AG04449 (cell line): ENCODE data around the gene RAC3.

Source experiments
- CTCF ChIA-PET: fragments of 350-600 bp; formaldehyde crosslinking; extraction: SDS; loops from one replicate; lab custom pipeline; 2021; ENCODE audit warnings: antibody characterized with exemption; lab: Yijun Ruan, JAX
- POLR2A ChIA-PET: fragments of 400-600, 350-600 bp; formaldehyde crosslinking; extraction: SDS; loops from one replicate; lab custom pipeline; 2020; ENCODE audit warnings: antibody characterized with exemption, inconsistent platforms; lab: Yijun Ruan, JAX
- DNase-seq: peaks from one replicate; pipeline ENCODE4 v3.0.0-alpha.2; 2010; ENCODE audit warnings: low read depth, low spot score
- H3K4me3 ChIP-seq: 2 replicates; pipeline ENCODE4 v1.5.1; 2011; ENCODE audit warnings: low read depth, mild to moderate bottlenecking, control low read depth, low read length
- CTCF ChIP-seq: IDR thresholded peaks from one replicate; pipeline ENCODE4 v1.5.1; 2011; ENCODE audit warnings: mild to moderate bottlenecking, moderate library complexity, low read length, control low read depth, inconsistent platforms; ENCODE audit not compliant: insufficient read depth; ENCODE audit errors: missing control alignments

RAC3 gene

GRCh38 chr17:82058855-82059249 is 27.4 kb downstream of the RAC3 start:
- no peak for TF ChIP-seq CTCF
- DNase-seq, result no peak
- CTCF ChIA-PET, result no interaction called here
- H3K4me3 ChIP-seq, result no peak overlapping the region
- POLR2A ChIA-PET, result interaction anchor here (1.3 to 1.5 kb wide), 3 partner anchors 9 to 39 kb away, joined by 4 to 7 read pairs (median 4); partner anchors contain the start of genes DCXR and FASN

- ChIA-PET CTCF (interaction anchor here (1.7 kb wide), 1 partner anchor 39 kb away, joined by 6 read pairs; no protein-coding TSS in a partner anchor), POLR2A (interaction anchor here (0.5 to 1.5 kb wide), 5 partner anchors 10 to 39 kb away, joined by 3 to 7 read pairs (median 4); partner anchors contain the start of genes DCXR and FASN)
- no peak overlapping the region for H3K4me3 ChIP-seq
- DNase-seq, result no peak
- TF ChIP-seq CTCF, result no peak
These were observed 28.0 kb downstream of the RAC3 start for GRCh38 chr17:82059272-82060000.

- POLR2A ChIA-PET, result interaction anchor here (0.5 to 1.5 kb wide), 4 partner anchors 10 to 22 kb away, joined by 3 to 7 read pairs (median 4); partner anchors contain the start of gene DCXR
These were observed 28.5 kb downstream of the RAC3 start for GRCh38 chr17:82060001-82060380.

GRCh38 chr17:82060614-82061013 is 29.1 kb downstream of the RAC3 start:
- TF ChIP-seq CTCF, result no peak
- no peak for DNase-seq
- POLR2A ChIA-PET, result interaction anchor here (1.0 kb wide), 1 partner anchor 13 kb away, joined by 3 read pairs; no protein-coding TSS in a partner anchor
- no peak overlapping the region for H3K4me3 ChIP-seq
- CTCF ChIA-PET, result interaction anchor here (1.7 kb wide), 1 partner anchor 41 kb away, joined by 6 read pairs; no protein-coding TSS in a partner anchor

More at GRCh38 chr17:82060001-82060380, 28.5 kb downstream of the RAC3 start:
- CTCF ChIA-PET, result interaction anchor here (1.7 kb wide), 1 partner anchor 40 kb away, joined by 6 read pairs; no protein-coding TSS in a partner anchor
- H3K4me3 ChIP-seq, result no peak overlapping the region
- no peak for TF ChIP-seq CTCF
- DNase-seq, result no peak

GRCh38 chr17:82061047-82061925 is 29.8 kb downstream of the RAC3 start:
- ChIA-PET CTCF (interaction anchor here (1.5 to 3.9 kb wide), 2 partner anchors 31 to 90 kb away, joined by 3 to 12 read pairs; partner anchors contain the start of gene RAC3), POLR2A (interaction anchor here (1.0 kb wide), 1 partner anchor 12 kb away, joined by 3 read pairs; no protein-coding TSS in a partner anchor)
- H3K4me3 ChIP-seq, result no peak overlapping the region
- TF ChIP-seq CTCF, result no peak
- no peak for DNase-seq
